HEK293 (cell line): ENCODE measurements around the gene C2orf69.
"Not testable (repeated sequence)": the region's sequence is repeated elsewhere in the genome, so short reads cannot be mapped to it uniquely, and the experiment has no call there.

Source experiments
- CTCF ChIA-PET: fragments of 350-600 bp; formaldehyde crosslinking; extraction: SDS; loops from one replicate; lab custom pipeline; 2021; ENCODE audit warnings: antibody characterized with exemption; lab: Yijun Ruan, JAX
- POLR2A ChIA-PET: fragments of 300-600 bp; formaldehyde crosslinking; extraction: SDS; loops from one replicate; lab custom pipeline; 2020; ENCODE audit warnings: antibody characterized with exemption, inconsistent platforms; lab: Yijun Ruan, JAX
- H3K27ac ChIP-seq: fragments of 200-500 bp; sonication (Bioruptor generic); 2 replicates; pipeline ENCODE4 v1.5.1; 2014; ENCODE audit warnings: low read depth, low read length, control low read depth, inconsistent platforms; ENCODE audit errors: extremely low read depth
- H3K36me3 ChIP-seq, 2 experiments: fragments of 200-500 bp in 1 of 2; sonication (Bioruptor generic) in 1 of 2; 1 replicate in 1 of 2; 2 replicates in 1 of 2; pipeline ENCODE4 v1.5.1; 2014 to 2017; ENCODE audit warnings: inconsistent platforms in 2 of 2, low read length in 2 of 2; ENCODE audit not compliant: control insufficient read depth in 2 of 2, insufficient read depth in 1 of 2
- H3K4me1 ChIP-seq: fragments of 200-500 bp; sonication (Bioruptor generic); 2 replicates; pipeline ENCODE4 v1.5.1; 2014; ENCODE audit warnings: mild to moderate bottlenecking, low read length, inconsistent platforms; ENCODE audit not compliant: control insufficient read depth, insufficient read depth
- H3K4me3 ChIP-seq: 2 replicates; pipeline ENCODE4 v1.5.1; 2011; ENCODE audit warnings: low read depth, mild to moderate bottlenecking, control low read depth, low read length, moderate library complexity
- H3K9me3 ChIP-seq: fragments of 200-500 bp; sonication (Bioruptor generic); 2 replicates; pipeline ENCODE4 v1.5.1; 2014; ENCODE audit warnings: low read depth, low read length, inconsistent platforms; ENCODE audit not compliant: control insufficient read depth, insufficient read depth
- BCL11B ChIP-seq: fragments of 450-650 bp; formaldehyde crosslinking; IDR thresholded peaks from 2 replicates; pipeline ENCODE4 v1.5.1; 2016; ENCODE audit warnings: low read depth, missing biosample characterization, missing genetic modification characterization
- HIC1 ChIP-seq: fragments of 450-650 bp; formaldehyde crosslinking; IDR thresholded peaks from 2 replicates; pipeline ENCODE4 v1.5.1; 2016; ENCODE audit warnings: missing biosample characterization, missing genetic modification characterization
- SETDB1 ChIP-seq: IDR thresholded peaks from one replicate; pipeline ENCODE4 v1.6.1; 2017; ENCODE audit warnings: mild to moderate bottlenecking, low read length, moderate library complexity, mixed read lengths; ENCODE audit not compliant: insufficient read length
- TRIM28 ChIP-seq: IDR thresholded peaks from 2 replicates; pipeline ENCODE4 v1.6.1; 2011; ENCODE audit warnings: low read length, control low read depth, borderline replicate concordance
- ZBTB21 ChIP-seq: fragments of 450-650 bp; formaldehyde crosslinking; IDR thresholded peaks from 2 replicates; pipeline ENCODE4 v1.5.1; 2017; ENCODE audit warnings: missing biosample characterization, missing genetic modification characterization
- ZBTB8A ChIP-seq: fragments of 450-650 bp; formaldehyde crosslinking; IDR thresholded peaks from 2 replicates; pipeline ENCODE4 v1.5.1; 2016; ENCODE audit warnings: missing biosample characterization, missing genetic modification characterization
- ZNF121 ChIP-seq: fragments of 450-650 bp; formaldehyde crosslinking; IDR thresholded peaks from 2 replicates; pipeline ENCODE4 v1.5.1; 2016; ENCODE audit warnings: missing biosample characterization, missing genetic modification characterization
- ZNF221 ChIP-seq: fragments of 450-650 bp; formaldehyde crosslinking; IDR thresholded peaks from 2 replicates; pipeline ENCODE4 v1.5.1; 2017; ENCODE audit warnings: missing biosample characterization, missing genetic modification characterization, borderline replicate concordance
- ZNF302 ChIP-seq: fragments of 450-650 bp; formaldehyde crosslinking; IDR thresholded peaks from 2 replicates; pipeline ENCODE4 v1.5.1; 2016; ENCODE audit warnings: missing biosample characterization, missing genetic modification characterization, low read depth
- ZNF341 ChIP-seq: fragments of 450-650 bp; formaldehyde crosslinking; IDR thresholded peaks from 2 replicates; pipeline ENCODE4; 2016; ENCODE audit warnings: low read depth, missing biosample characterization, missing genetic modification characterization
- ZNF416 ChIP-seq: fragments of 450-650 bp; formaldehyde crosslinking; IDR thresholded peaks from 2 replicates; pipeline ENCODE4 v1.5.1; 2016; ENCODE audit warnings: missing biosample characterization, missing genetic modification characterization
- ZNF449 ChIP-seq: fragments of 450-650 bp; formaldehyde crosslinking; IDR thresholded peaks from 2 replicates; pipeline ENCODE4 v1.5.1; 2017; ENCODE audit warnings: missing biosample characterization, mild to moderate bottlenecking, missing genetic modification characterization, moderate library complexity
- ZNF561 ChIP-seq: fragments of 450-650 bp; IDR thresholded peaks from 2 replicates; pipeline ENCODE4 v1.5.1; 2018; ENCODE audit warnings: missing biosample characterization, missing genetic modification characterization, borderline replicate concordance
- ZNF580 ChIP-seq: fragments of 450-650 bp; formaldehyde crosslinking; IDR thresholded peaks from 2 replicates; pipeline ENCODE4 v1.5.1; 2016; ENCODE audit warnings: missing biosample characterization, missing genetic modification characterization
- ZNF621 ChIP-seq: fragments of 450-650 bp; formaldehyde crosslinking; IDR thresholded peaks from 2 replicates; pipeline ENCODE4 v1.5.1; 2017; ENCODE audit warnings: missing biosample characterization, missing genetic modification characterization
- ZNF654 ChIP-seq: fragments of 450-650 bp; formaldehyde crosslinking; IDR thresholded peaks from 2 replicates; pipeline ENCODE4 v1.5.1; 2016; ENCODE audit warnings: low read depth, missing biosample characterization, missing genetic modification characterization
- ZNF692 ChIP-seq: fragments of 450-650 bp; formaldehyde crosslinking; IDR thresholded peaks from 2 replicates; pipeline ENCODE4 v1.5.1; 2016; ENCODE audit warnings: missing biosample characterization, missing genetic modification characterization
- ZNF704 ChIP-seq: fragments of 450-650 bp; formaldehyde crosslinking; IDR thresholded peaks from 2 replicates; pipeline ENCODE4 v1.5.1; 2016; ENCODE audit warnings: missing biosample characterization, missing genetic modification characterization
- ZNF768 ChIP-seq: fragments of 450-650 bp; formaldehyde crosslinking; IDR thresholded peaks from 2 replicates; pipeline ENCODE4 v1.5.1; 2018; ENCODE audit warnings: missing biosample characterization, mild to moderate bottlenecking, missing genetic modification characterization
- ZSCAN30 ChIP-seq: fragments of 450-650 bp; IDR thresholded peaks from 2 replicates; pipeline ENCODE4 v1.5.1; 2018; ENCODE audit warnings: missing biosample characterization, mild to moderate bottlenecking, missing genetic modification characterization, moderate library complexity

Gene C2orf69

GRCh38 chr2:199911877-199912161 lies 726 bp downstream of the C2orf69 start:
- ChIA-PET POLR2A (interaction anchor here (1.1 to 2.3 kb wide), 2 partner anchors 11 to 44 kb away, joined by 3 to 9 read pairs; no protein-coding TSS in a partner anchor), CTCF (interaction anchor here (0.8 kb wide), 1 partner anchor 800 kb away, joined by 3 read pairs; no protein-coding TSS in a partner anchor)
- no peak for TF ChIP-seq ZNF654 (tag by site-specific recombination)
- no peak for TF ChIP-seq ZSCAN30
- TF ChIP-seq HIC1 (tag by site-specific recombination), result no peak
- TF ChIP-seq ZBTB21 (tag by site-specific recombination), result no peak
- TF ChIP-seq ZNF704 (tag by site-specific recombination), result no peak
- no peak for TF ChIP-seq ZNF692 (tag by site-specific recombination)
- peak; percentile 75 for TF ChIP-seq ZBTB8A (tag by site-specific recombination)
- no peak for TF ChIP-seq ZNF621 (tag by site-specific recombination)
- H3K4me3 ChIP-seq, result peak overlapping the region; percentile 100
- H3K27ac ChIP-seq, result peak overlapping the region; percentile 96
- no peaks in the 10 kb centered on the region for H3K9me3 ChIP-seq
- H3K4me1 ChIP-seq, result no peaks in the 10 kb centered on the region; the same call in 1 of the 2 replicates
- peaks cover 0 to 32% of the 10 kb centered on the region in 2 experiments; a peak in 2 of 3 replicates for H3K36me3 ChIP-seq

- H3K27ac ChIP-seq, result 0 out of 2 replicates have a peak overlapping the region, but pooled peaks have one; percentile 96
Observed at GRCh38 chr2:199912553-199913114, 1.5 kb downstream of the C2orf69 start.

GRCh38 chr2:199914372-199914958 lies 3.4 kb downstream of the C2orf69 start:
- no peak overlapping the region for H3K4me3 ChIP-seq
- no peaks in the 10 kb centered on the region for H3K9me3 ChIP-seq
- H3K27ac ChIP-seq, result no peak overlapping the region
- H3K36me3 ChIP-seq, result peaks cover 9 to 56% of the 10 kb centered on the region in 2 experiments
- POLR2A ChIA-PET, result no interaction called here
- TF ChIP-seq ZNF302 (no peak), ZNF341 (tag by site-specific recombination) (peak; percentile 36; the same call in 1 of the 2 replicates)
- CTCF ChIA-PET, result interaction anchor here (0.6 to 0.7 kb wide), 2 partner anchors 19 to 28 kb away, joined by 4 to 8 read pairs; no protein-coding TSS in a partner anchor
- no peaks in the 10 kb centered on the region; the same call in 1 of the 2 replicates for H3K4me1 ChIP-seq

More at GRCh38 chr2:199912553-199913114, 1.5 kb downstream of the C2orf69 start:
- ChIA-PET CTCF (interaction anchor here (0.8 kb wide), 1 partner anchor 799 kb away, joined by 3 read pairs; no protein-coding TSS in a partner anchor), POLR2A (interaction anchor here (2.3 kb wide), 1 partner anchor 10 kb away, joined by 9 read pairs; no protein-coding TSS in a partner anchor)
- Histone ChIP-seq H3K4me3 (peak overlapping the region; percentile 100), H3K36me3 (peaks cover 0 to 40% of the 10 kb centered on the region in 2 experiments; a peak in 2 of 3 replicates)
- H3K4me1 ChIP-seq, H3K9me3 ChIP-seq: not testable (repeated sequence)
- peak; percentile 91 for TF ChIP-seq ZNF121 (tag by site-specific recombination)

GRCh38 chr2:199916980-199917379 lies 5.9 kb downstream of the C2orf69 start:
- peaks cover 10 to 65% of the 10 kb centered on the region in 2 experiments for H3K36me3 ChIP-seq
- no peak overlapping the region for H3K27ac ChIP-seq
- POLR2A ChIA-PET, result no interaction called here
- no peak overlapping the region for H3K4me3 ChIP-seq
- CTCF ChIA-PET, result no interaction called here
- no peaks in the 10 kb centered on the region; the same call in 1 of the 2 replicates for H3K4me1 ChIP-seq
- no peaks in the 10 kb centered on the region for H3K9me3 ChIP-seq
- no peak for TF ChIP-seq ZNF561 (tag by site-specific recombination)
- peak; percentile 80; the same call in 1 of the 2 replicates for TF ChIP-seq TRIM28
- no peak for TF ChIP-seq ZNF580 (tag by site-specific recombination)
- no peak for TF ChIP-seq ZNF768 (tag by site-specific recombination)
- TF ChIP-seq ZNF221 (tag by site-specific recombination), result no peak
- no peak for TF ChIP-seq ZNF449 (tag by site-specific recombination)
- TF ChIP-seq BCL11B (tag by site-specific recombination), result no peak
- peak; percentile 94 for TF ChIP-seq SETDB1
- TF ChIP-seq ZNF416, result no peak
